Mesendoderm (in vitro differentiated cells): ENCODE measurements around the gene DNMT3A.

ENCODE experiments used
- DNase-seq: peaks from one replicate; pipeline ENCODE4 v3.0.0; 2013
- H2AK5ac ChIP-seq: 2 replicates; pipeline ENCODE4 v1.6.1; 2013; ENCODE audit warnings: low read length, inconsistent platforms
- H2BK120ac ChIP-seq: 2 replicates; pipeline ENCODE4 v1.6.1; 2013; ENCODE audit warnings: low read depth, mild to moderate bottlenecking, low read length, moderate library complexity, mixed read lengths
- H2BK15ac ChIP-seq: replicated peaks from 2 replicates; pipeline ENCODE4 v1.6.1; 2013; ENCODE audit warnings: low read depth, mild to moderate bottlenecking, moderate library complexity
- H2BK5ac ChIP-seq: 2 replicates; pipeline ENCODE4 v1.6.1; 2013; ENCODE audit warnings: low read length, inconsistent platforms
- H3K18ac ChIP-seq: 2 replicates; pipeline ENCODE4 v1.6.1; 2013; ENCODE audit warnings: mild to moderate bottlenecking, low read length, mixed read lengths
- H3K23ac ChIP-seq: one replicate; pipeline ENCODE4 v1.6.1; 2013; ENCODE audit warnings: low read length
- H3K27ac ChIP-seq: 2 replicates; pipeline ENCODE4 v1.5.1; 2013; ENCODE audit warnings: low read depth, mild to moderate bottlenecking, inconsistent platforms, low read length, moderate library complexity
- H3K27me3 ChIP-seq: 2 replicates; pipeline ENCODE4 v1.6.1; 2013; ENCODE audit warnings: low read length, control low read depth, mild to moderate bottlenecking, inconsistent platforms; ENCODE audit not compliant: insufficient read depth, poor library complexity
- H3K36me3 ChIP-seq: 2 replicates; pipeline ENCODE4 v1.6.1; 2013; ENCODE audit warnings: low read length, inconsistent platforms; ENCODE audit not compliant: control insufficient read depth, insufficient read depth
- H3K4ac ChIP-seq: one replicate; pipeline ENCODE4 v1.6.1; 2013; ENCODE audit warnings: low read depth, mild to moderate bottlenecking, low read length, moderate library complexity
- H3K4me1 ChIP-seq: 2 replicates; pipeline ENCODE4 v1.6.1; 2013; ENCODE audit warnings: low read depth, low read length, inconsistent platforms; ENCODE audit not compliant: control insufficient read depth
- H3K4me2 ChIP-seq: 2 replicates; pipeline ENCODE4 v1.6.1; 2013; ENCODE audit warnings: low read length
- H3K4me3 ChIP-seq: 2 replicates; pipeline ENCODE4 v1.5.1; 2013; ENCODE audit warnings: mild to moderate bottlenecking, low read length
- H3K56ac ChIP-seq: one replicate; pipeline ENCODE4 v1.6.1; 2013; ENCODE audit warnings: low read length
- H3K79me1 ChIP-seq: 2 replicates; pipeline ENCODE4 v1.6.1; 2013; ENCODE audit warnings: low read length, inconsistent platforms
- H3K79me2 ChIP-seq: 2 replicates; pipeline ENCODE4 v1.6.1; 2013; ENCODE audit warnings: mild to moderate bottlenecking, low read length; ENCODE audit not compliant: control insufficient read depth, insufficient read depth
- H3K9ac ChIP-seq: 2 replicates; pipeline ENCODE4 v1.6.1; 2013; ENCODE audit warnings: low read length, inconsistent platforms
- H4K5ac ChIP-seq: one replicate; pipeline ENCODE4 v1.6.1; 2013; ENCODE audit warnings: low read length
- H4K8ac ChIP-seq: one replicate; pipeline ENCODE4 v1.6.1; 2013; ENCODE audit warnings: low read depth, mild to moderate bottlenecking, control low read depth, low read length, moderate library complexity
- WGBS: extraction: QIAGEN DNeasy Blood & Tissue Kit; methylation state at CpG from one replicate; pipeline ENCODE4 v1.1.7; 2013; ENCODE audit warnings: low lambda C conversion rate, missing lambda C conversion rate; ENCODE audit not compliant: insufficient coverage; ENCODE audit errors: extremely low coverage; 5-methylcytosine and 5-hydroxymethylcytosine counted together

The DNMT3A gene

DNA sequence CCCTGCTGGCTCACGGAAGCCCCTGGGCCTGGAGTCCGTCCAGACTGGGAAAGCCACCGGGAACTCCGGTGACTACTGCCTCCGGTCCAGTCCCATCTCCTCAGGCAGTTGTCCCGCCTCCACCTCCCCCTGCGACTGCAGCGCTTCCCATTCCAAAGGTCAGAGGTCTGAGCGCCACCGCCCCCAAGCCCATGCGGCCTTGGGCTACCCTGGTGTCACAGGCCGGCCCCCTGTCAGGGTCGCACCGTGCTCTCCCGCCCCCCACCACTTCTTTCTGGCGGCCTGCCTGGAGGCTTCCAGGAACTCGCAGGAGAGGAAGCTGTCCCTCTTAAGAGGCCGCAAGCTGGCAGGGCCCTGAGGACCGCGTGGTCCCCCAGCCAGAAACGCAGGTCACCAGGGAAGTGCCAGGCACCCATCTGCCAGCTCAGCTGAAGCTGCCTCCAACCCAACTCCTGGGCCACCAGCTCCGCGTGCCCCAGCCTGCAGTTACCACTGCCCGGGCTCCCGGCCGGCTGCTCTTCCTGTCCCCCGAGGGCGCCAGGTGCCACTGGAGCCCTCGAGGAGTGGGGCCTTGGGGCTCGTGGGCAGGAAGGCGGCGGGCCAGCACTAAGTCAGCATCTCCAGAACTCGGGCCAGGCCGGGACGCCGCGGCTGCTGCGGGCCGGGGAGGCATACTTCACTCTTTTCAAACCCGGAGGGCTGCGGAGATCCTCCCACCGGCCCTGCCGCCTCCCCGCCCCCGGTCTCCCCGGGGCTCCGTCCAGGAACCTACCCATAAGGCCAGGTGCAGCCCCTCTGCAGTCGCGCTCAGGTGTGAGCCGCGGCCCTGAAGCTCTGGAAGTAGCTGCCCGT, 90.1 kb downstream of the DNMT3A start:
- WGBS: no CpG with 5 or more reads among the region's 52 CpGs
- Histone ChIP-seq H3K9ac (peak overlapping the region; percentile 98), H3K79me1 (peaks cover 17% of the 10 kb centered on the region), H3K18ac (peak overlapping the region; percentile 96), H3K4me3 (peak overlapping the region; percentile 77), H3K79me2 (peaks cover 32% of the 10 kb centered on the region), H4K5ac (no peak overlapping the region), H2AK5ac (peak overlapping the region; percentile 67), H2BK5ac (peak overlapping the region; percentile 82), H3K27ac (peak overlapping the region; percentile 100), H3K27me3 (no peaks in the 10 kb centered on the region), H2BK15ac (peak overlapping the region; percentile 77), H3K4me2 (peak overlapping the region; percentile 90), H2BK120ac (peak overlapping the region; percentile 82), H3K4me1 (peaks cover 18% of the 10 kb centered on the region), H3K23ac (peak overlapping the region; percentile 80), H4K8ac (peak overlapping the region; percentile 43), H3K56ac (peak overlapping the region; percentile 94), H3K36me3 (peaks cover 11% of the 10 kb centered on the region), H3K4ac (peak overlapping the region; percentile 99)
- DNase-seq: peak; percentile 82

DNA sequence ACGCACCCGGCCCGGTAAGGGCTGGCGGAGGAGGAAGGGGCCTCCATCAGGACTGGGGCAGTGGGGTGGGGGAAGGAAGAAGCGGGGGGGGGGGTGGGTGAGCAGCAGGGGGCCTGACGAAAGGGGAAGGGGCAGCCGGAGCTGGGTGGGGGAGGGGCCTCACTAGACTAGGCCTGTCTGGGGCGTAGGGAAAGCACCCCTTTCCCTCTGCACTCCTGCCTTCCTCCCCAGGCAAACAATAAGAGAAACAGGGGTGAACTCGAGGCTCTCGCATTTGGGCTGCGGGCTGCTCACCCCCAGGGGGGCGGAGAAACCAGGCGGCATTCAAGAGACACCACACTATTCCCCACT, 90.7 kb downstream of the DNMT3A start:
- Histone ChIP-seq H3K9ac (peak overlapping the region; percentile 98), H3K18ac (peak overlapping the region; percentile 96), H2BK15ac (peak overlapping the region; percentile 19), H3K79me1 (peaks cover 17% of the 10 kb centered on the region), H3K36me3 (peaks cover 12% of the 10 kb centered on the region), H3K4ac (peak overlapping the region; percentile 99), H3K56ac (peak overlapping the region; percentile 94), H3K4me2 (peak overlapping the region; percentile 90), H3K27ac (peak overlapping the region; percentile 100), H4K5ac (no peak overlapping the region), H3K27me3 (no peaks in the 10 kb centered on the region), H3K4me1 (peaks cover 14% of the 10 kb centered on the region), H2AK5ac (peak overlapping the region; percentile 67), H3K23ac (peak overlapping the region; percentile 80), H3K4me3 (peak overlapping the region; percentile 77), H4K8ac (no peak overlapping the region), H2BK5ac (peak overlapping the region; percentile 82), H3K79me2 (peaks cover 32% of the 10 kb centered on the region), H2BK120ac (no peak overlapping the region)
- WGBS: no CpG with 5 or more reads among the region's 13 CpGs
- no peak for DNase-seq

DNA sequence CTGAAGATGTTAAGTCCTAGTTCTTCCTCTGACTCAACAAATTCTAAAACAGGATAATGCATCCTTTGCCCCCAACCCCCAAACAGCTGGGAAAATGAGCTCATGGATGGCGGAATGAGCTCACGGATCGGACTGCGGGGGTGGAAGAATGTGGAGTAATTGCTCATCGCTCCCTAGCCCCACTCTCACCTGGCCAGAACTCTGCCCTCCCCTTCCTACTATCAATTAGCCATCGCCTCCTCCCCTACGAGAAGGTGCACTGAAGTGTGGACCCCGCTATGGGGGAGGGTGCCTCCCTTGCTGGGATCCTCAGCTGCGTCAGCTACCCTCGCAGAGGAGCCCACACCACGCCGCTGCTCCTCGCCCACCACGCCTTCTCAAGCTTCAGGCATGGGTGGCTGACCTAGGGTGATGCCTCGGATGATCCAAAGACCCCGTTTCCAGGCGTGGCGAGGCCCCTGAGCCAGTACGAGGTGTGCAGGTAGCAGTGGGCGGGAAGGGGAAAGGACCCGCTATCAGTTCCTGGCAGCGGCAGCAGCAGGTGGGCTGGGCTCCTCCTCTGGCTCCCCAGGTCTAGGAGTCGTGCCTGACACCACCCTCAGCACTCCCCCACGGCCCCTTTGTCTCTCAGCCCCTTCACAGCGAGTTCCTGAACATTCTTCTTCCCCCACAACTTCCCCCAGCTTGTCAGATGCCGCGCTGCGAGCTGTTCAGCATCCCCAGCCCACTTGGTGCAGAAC, 91.2 kb downstream of the DNMT3A start:
- Histone ChIP-seq H3K4me3 (peak overlapping the region; percentile 13), H3K23ac (no peak overlapping the region), H3K79me1 (peaks cover 17% of the 10 kb centered on the region), H3K56ac (peak overlapping the region; percentile 90), H2BK15ac (no peak overlapping the region), H3K18ac (peak overlapping the region; percentile 96), H3K27ac (peak overlapping the region; percentile 7), H2BK5ac (peak overlapping the region; percentile 23), H3K4me1 (peaks cover 11% of the 10 kb centered on the region), H3K4me2 (peak overlapping the region; percentile 82), H4K8ac (no peak overlapping the region), H2AK5ac (no peak overlapping the region), H3K9ac (peak overlapping the region; percentile 77), H4K5ac (no peak overlapping the region), H3K4ac (peak overlapping the region; percentile 99), H2BK120ac (no peak overlapping the region), H3K79me2 (peaks cover 32% of the 10 kb centered on the region), H3K36me3 (peaks cover 14% of the 10 kb centered on the region), H3K27me3 (no peaks in the 10 kb centered on the region)
- no CpG with 5 or more reads among the region's 28 CpGs for WGBS
- DNase-seq: peak; percentile 79

DNA sequence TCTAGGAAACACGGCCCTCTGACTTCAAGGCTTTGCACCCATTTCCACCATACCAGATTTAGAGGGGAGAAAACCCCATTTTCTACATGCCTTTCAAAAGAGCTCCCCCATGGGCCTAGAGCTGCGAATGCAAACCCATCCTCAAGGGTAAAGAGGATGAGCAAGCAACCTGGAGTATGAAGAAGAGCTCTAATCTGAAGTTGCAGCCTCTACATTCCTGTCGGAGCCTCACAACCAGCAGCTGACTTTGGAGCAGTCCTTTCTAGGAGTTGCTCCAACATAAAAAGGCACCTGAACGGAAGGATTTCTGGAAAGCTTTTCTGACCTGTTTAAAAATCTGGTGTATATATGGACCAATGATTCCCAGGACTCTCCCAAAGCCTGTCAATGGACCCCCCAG, 91.9 kb downstream of the DNMT3A start:
- Histone ChIP-seq H4K8ac (no peak overlapping the region), H3K9ac (peak overlapping the region; percentile 77), H2AK5ac (no peak overlapping the region), H3K79me2 (peaks cover 32% of the 10 kb centered on the region), H3K79me1 (peaks cover 17% of the 10 kb centered on the region), H3K23ac (no peak overlapping the region), H2BK120ac (no peak overlapping the region), H3K4me2 (peak overlapping the region; percentile 82), H3K36me3 (peaks cover 15% of the 10 kb centered on the region), H3K4me3 (no peak overlapping the region), H3K4me1 (peaks cover 11% of the 10 kb centered on the region), H3K56ac (peak overlapping the region; percentile 90), H3K27ac (no peak overlapping the region), H4K5ac (no peak overlapping the region), H2BK5ac (no peak overlapping the region), H3K27me3 (no peaks in the 10 kb centered on the region), H3K18ac (no peak overlapping the region), H3K4ac (no peak overlapping the region), H2BK15ac (no peak overlapping the region)
- no CpG with 5 or more reads among the region's 4 CpGs for WGBS
- DNase-seq: no peak

DNA sequence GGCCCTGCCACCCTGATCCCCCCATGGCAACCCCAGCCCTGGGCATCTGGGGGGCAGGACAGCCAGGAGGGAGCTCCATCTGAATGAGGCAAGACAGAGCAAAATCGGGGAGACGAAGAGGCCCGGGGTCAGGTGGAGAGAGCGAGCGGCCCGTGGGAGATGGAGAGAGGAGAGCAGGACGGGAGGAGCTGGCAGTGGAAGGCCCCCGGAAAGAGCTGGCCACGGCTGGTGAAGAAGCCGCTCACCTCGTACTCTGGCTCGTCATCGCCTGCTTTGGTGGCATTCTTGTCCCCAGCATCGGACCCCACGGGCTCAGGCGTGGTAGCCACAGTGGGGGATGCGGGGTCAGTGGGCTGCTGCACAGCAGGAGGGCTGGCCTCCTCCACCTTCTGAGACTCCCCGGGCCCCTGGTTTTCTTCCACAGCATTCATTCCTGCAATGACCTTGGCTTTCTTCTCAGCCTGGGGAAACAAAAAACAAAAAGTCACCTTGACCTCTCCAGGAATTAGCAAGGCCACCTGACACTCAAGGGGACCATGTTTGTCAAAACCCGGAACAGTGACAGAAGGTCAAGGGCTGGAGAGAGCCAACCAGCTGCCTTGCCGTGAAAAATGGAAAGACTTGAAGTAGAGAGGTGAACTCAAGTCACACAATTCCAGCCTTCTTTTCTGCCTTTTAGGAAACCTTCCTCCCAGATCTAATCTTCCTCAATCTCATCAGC, 93.8 kb downstream of the DNMT3A start:
- peaks cover 17% of the 10 kb centered on the region for H3K79me1 ChIP-seq
- no peak overlapping the region for H3K4me2 ChIP-seq
- H3K4ac ChIP-seq: no peak overlapping the region
- peaks cover 7% of the 10 kb centered on the region for H3K4me1 ChIP-seq
- peaks cover 27% of the 10 kb centered on the region for H3K36me3 ChIP-seq
- no peak overlapping the region for H4K5ac ChIP-seq
- DNase-seq: no peak
- no peak overlapping the region for H2BK15ac ChIP-seq
- H3K18ac ChIP-seq: no peak overlapping the region
- H4K8ac ChIP-seq: no peak overlapping the region
- no peak overlapping the region for H2BK5ac ChIP-seq
- no peak overlapping the region for H3K4me3 ChIP-seq
- peaks cover 32% of the 10 kb centered on the region for H3K79me2 ChIP-seq
- H3K27me3 ChIP-seq: no peaks in the 10 kb centered on the region
- no CpG with 5 or more reads among the region's 20 CpGs for WGBS
- no peak overlapping the region for H3K27ac ChIP-seq
- H3K9ac ChIP-seq: no peak overlapping the region
- no peak overlapping the region for H3K23ac ChIP-seq
- no peak overlapping the region for H3K56ac ChIP-seq
- H2BK120ac ChIP-seq: no peak overlapping the region
- no peak overlapping the region for H2AK5ac ChIP-seq
